ENCODE measurements around the gene GPX8. TPM values are rescaled to one million over a fixed set of nuclear protein-coding genes. Genes with fewer than 3 reads are reported as not detected.

The GPX8 gene
- total and polyA plus RNA-seq, 10 of the 15 experiments (the other 5 are each of a cell fraction or from before 2014, with no cell fraction given): 0.11 TPM; not detected in 9

DNA sequence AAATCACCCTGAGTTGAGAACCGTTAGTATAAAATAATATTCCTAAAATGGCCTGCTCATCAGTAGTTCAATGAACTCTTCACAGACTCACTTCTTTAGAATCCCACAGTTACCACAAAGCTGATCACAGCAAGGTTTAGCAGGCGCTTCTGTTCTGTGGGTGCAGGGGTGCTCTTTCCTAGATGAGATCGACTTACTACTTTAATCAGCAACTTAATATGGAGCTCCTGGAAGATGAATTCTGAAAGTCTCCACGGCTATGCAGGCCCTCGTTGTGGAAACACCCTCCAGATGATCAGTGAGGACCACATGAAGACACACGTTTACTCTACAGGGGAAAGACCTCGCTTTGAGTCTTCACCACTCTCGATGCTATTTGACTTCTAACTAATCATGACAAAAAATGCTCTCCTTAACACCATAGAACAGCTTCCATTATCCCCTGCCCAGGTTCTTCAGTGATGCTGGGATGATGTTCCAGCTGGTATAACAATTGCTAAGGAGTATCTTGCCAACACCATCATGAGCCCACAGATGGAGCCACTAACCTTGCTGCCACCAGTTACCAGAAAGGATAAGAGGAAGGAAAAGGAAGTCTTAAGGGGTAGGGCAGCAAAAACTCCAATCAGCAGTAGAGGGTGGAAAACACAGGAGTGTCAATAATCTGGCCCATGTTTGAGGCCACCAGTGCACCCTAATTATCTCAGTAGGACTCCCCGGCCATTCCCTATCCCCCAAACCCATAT is 17.9 kb upstream of the GPX8 start:
- CTCF ChIA-PET: no interaction called here
- WGBS (ENCODE audit: insufficient coverage, insufficient replicate concordance, low lambda C conversion rate, missing lambda C conversion rate): 42% methylated on average over 9 of the region's 9 CpGs
- Histone ChIP-seq H3K79me2 (ENCODE audit: control insufficient read depth, insufficient read depth, low read length) (no peaks in the 10 kb centered on the region), H3K27me3 (replicated peaks in 1 of 2; ENCODE audit: control insufficient read depth in 2 of 2, insufficient read depth in 2 of 2, low read length in 1 of 2) (no peaks in the 10 kb centered on the region), H3K9me3 (replicated peaks; ENCODE audit: control insufficient read depth, insufficient read depth, low read length) (no peaks in the 10 kb centered on the region), H3K9ac (ENCODE audit: control insufficient read depth, insufficient read depth, low read length) (no peak overlapping the region), H3K4me2 (ENCODE audit: control insufficient read depth, insufficient read depth) (no peak overlapping the region), H3K4me3 (no peak overlapping the region), H2AFZ (ENCODE audit: control insufficient read depth, low read depth, low read length) (no peak overlapping the region), H3K4me1 (ENCODE audit: control insufficient read depth, insufficient read depth, low read length) (no peaks in the 10 kb centered on the region), H3K27ac (ENCODE audit: control insufficient read depth, insufficient read depth) (no peak overlapping the region), H3K36me3 (ENCODE audit: control insufficient read depth in 2 of 2, insufficient read depth in 2 of 2, low read length in 1 of 2) (no peaks in the 10 kb centered on the region), H4K20me1 (ENCODE audit: control insufficient read depth, insufficient read depth) (no peaks in the 10 kb centered on the region)
- SMC1A ChIA-PET (ENCODE audit: uncharacterized antibody, unreplicated experiment): interaction anchor here (1.2 kb wide), 2 partner anchors 192 to 236 kb away, joined by 3 read pairs; no protein-coding TSS in a partner anchor
- in situ Hi-C loops (cut with MboI): loop anchor here (5.0 kb wide), 1 partner anchor 235 kb away; no protein-coding TSS in a partner anchor
- POLR2A ChIA-PET: no interaction called here
- DNase-seq (ENCODE audit: low read depth, low spot score): no peak
- ATAC-seq: no peak
- no TSS peak for BruUV-seq (replicated peaks)
- RAD21 ChIA-PET (ENCODE audit: unreplicated experiment): no interaction called here
- no peak for FAIRE-seq
- TF ChIP-seq MXI1 (IDR thresholded peaks at IDR 0.05; ENCODE audit: low read depth, low read length): no peak
- TF ChIP-seq EZH2 (IDR thresholded peaks at IDR 0.05; ENCODE audit: borderline replicate concordance, control insufficient read depth, low read depth, low read length): no peak
- TF ChIP-seq, protein P1, sequence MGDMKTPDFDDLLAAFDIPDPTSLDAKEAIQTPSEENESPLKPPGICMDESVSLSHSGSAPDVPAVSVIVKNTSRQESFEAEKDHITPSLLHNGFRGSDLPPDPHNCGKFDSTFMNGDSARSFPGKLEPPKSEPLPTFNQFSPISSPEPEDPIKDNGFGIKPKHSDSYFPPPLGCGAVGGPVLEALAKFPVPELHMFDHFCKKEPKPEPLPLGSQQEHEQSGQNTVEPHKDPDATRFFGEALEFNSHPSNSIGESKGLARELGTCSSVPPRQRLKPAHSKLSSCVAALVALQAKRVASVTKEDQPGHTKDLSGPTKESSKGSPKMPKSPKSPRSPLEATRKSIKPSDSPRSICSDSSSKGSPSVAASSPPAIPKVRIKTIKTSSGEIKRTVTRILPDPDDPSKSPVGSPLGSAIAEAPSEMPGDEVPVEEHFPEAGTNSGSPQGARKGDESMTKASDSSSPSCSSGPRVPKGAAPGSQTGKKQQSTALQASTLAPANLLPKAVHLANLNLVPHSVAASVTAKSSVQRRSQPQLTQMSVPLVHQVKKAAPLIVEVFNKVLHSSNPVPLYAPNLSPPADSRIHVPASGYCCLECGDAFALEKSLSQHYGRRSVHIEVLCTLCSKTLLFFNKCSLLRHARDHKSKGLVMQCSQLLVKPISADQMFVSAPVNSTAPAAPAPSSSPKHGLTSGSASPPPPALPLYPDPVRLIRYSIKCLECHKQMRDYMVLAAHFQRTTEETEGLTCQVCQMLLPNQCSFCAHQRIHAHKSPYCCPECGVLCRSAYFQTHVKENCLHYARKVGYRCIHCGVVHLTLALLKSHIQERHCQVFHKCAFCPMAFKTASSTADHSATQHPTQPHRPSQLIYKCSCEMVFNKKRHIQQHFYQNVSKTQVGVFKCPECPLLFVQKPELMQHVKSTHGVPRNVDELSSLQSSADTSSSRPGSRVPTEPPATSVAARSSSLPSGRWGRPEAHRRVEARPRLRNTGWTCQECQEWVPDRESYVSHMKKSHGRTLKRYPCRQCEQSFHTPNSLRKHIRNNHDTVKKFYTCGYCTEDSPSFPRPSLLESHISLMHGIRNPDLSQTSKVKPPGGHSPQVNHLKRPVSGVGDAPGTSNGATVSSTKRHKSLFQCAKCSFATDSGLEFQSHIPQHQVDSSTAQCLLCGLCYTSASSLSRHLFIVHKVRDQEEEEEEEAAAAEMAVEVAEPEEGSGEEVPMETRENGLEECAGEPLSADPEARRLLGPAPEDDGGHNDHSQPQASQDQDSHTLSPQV (IDR thresholded peaks at IDR 0.05): no peak
- TF ChIP-seq NFYB (IDR thresholded peaks at IDR 0.05; ENCODE audit: insufficient read depth, low read depth, low read length): no peak
- no peak for TF ChIP-seq CREM (IDR thresholded peaks at IDR 0.05; ENCODE audit: low read depth)
- no peak for TF ChIP-seq MEF2B (IDR thresholded peaks at IDR 0.05; ENCODE audit: partially characterized antibody, poor library complexity, severe bottlenecking)
- intact Hi-C loops (cut with micrococcal nuclease; ENCODE audit: unreplicated experiment): no loop called here

All from GM12878 (cell line).